ENCODE measurements around the gene ATP1B1. TPM values are rescaled to one million over a fixed set of nuclear protein-coding genes. Genes with fewer than 3 reads are reported as not detected.

ATP1B1 gene
- total and polyA plus RNA-seq, 9 donors = 8.3 to 26.6 (median 21.3) TPM

DNA sequence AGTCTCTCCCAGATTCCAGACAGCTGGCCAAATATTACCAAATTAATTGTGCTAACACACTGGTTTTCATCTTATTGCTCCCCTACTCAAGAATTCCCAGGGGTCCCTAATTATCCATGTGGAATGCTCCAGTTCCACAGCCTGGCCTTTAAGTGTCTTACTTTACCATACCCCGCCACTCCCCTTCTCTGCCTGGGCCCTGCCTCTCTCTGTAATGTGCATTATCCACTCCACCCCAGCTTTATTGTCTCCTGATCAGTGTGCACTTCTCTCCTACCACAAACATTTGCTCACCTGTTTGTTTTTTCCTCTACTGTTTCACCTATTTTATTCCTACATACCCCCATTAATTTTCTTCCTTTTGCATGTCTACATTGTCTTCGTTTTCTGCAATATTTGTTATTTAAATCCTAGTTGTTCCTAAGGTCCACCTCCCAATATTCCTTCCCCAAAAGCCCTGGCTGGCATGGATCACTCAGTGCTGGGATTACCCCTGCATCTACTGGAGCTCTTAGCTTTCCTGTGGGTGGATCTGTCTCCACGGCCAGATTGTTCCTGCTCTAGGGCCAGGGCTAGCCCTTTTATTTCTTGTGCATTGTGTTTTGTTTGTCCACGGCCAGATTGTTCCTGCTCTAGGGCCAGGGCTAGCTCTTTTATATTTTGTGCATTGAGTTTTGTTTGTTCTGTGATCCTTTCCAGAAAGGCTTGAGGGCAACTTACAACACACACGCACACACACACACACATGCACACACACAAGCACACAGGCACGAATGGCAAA lies 33.4 kb upstream of the ATP1B1 start:
- Histone ChIP-seq H3K9me3 (replicated peaks; ENCODE audit: control insufficient read depth, low read depth, low read length) (no peaks in the 10 kb centered on the region), H3K4me1 (ENCODE audit: control insufficient read depth, insufficient read depth, low read length) (no peaks in the 10 kb centered on the region), H3K27ac (ENCODE audit: low read length) (no peak overlapping the region), H3K36me3 (ENCODE audit: control insufficient read depth, insufficient read depth, low read length) (no peaks in the 10 kb centered on the region), H3K27me3 (ENCODE audit: control insufficient read depth, insufficient read depth, low read length) (no peaks in the 10 kb centered on the region), H3K4me3 (ENCODE audit: low read length) (no peak overlapping the region)
- DNase-seq = no peak
- 71% methylated on average over 2 of the region's 6 CpGs for WGBS (ENCODE audit: insufficient coverage)

DNA sequence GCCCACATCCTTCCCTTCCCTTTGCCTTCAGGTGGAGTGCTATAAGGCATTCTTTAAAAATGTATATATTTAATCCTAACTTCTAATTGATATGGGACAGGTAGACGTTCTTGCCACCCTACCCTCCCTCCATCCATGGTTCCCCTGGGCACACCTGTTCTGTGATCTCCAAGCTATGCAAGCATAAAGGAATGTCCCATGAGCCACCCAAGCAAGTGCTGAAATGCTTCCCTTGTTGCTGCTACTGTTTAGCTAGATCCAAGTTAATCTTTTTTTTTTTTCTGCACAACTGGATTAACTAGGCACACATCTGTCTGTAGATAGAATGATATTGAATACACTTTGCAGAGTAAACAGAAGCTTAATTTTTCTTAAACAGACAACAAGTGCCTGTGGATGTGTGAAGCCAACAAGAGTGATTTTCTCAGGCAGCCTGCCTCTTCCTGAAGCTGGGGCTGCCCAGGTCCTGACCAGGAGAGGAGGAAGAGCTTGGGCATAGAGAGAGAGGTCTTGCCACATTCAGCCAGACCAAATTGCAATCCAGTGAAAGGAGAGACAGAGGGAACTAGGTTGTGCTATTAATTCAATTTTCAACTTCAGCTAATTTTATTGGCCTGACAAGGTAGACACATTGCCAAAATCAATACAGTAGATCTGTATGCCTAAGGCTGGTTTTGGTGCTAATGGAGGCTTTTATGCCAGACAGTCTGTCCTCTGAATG lies 28.2 kb upstream of the ATP1B1 start:
- Histone ChIP-seq H3K4me3 (ENCODE audit: low read length) (no peak overlapping the region), H3K9me3 (replicated peaks; ENCODE audit: control insufficient read depth, low read depth, low read length) (no peaks in the 10 kb centered on the region), H3K27me3 (ENCODE audit: control insufficient read depth, insufficient read depth, low read length) (no peaks in the 10 kb centered on the region), H3K27ac (ENCODE audit: low read length) (no peak overlapping the region), H3K36me3 (ENCODE audit: control insufficient read depth, insufficient read depth, low read length) (no peaks in the 10 kb centered on the region), H3K4me1 (ENCODE audit: control insufficient read depth, insufficient read depth, low read length) (no peaks in the 10 kb centered on the region)
- WGBS (ENCODE audit: insufficient coverage) = no CpG with 5 or more reads among the region's 1 CpG
- DNase-seq = no peak

DNA sequence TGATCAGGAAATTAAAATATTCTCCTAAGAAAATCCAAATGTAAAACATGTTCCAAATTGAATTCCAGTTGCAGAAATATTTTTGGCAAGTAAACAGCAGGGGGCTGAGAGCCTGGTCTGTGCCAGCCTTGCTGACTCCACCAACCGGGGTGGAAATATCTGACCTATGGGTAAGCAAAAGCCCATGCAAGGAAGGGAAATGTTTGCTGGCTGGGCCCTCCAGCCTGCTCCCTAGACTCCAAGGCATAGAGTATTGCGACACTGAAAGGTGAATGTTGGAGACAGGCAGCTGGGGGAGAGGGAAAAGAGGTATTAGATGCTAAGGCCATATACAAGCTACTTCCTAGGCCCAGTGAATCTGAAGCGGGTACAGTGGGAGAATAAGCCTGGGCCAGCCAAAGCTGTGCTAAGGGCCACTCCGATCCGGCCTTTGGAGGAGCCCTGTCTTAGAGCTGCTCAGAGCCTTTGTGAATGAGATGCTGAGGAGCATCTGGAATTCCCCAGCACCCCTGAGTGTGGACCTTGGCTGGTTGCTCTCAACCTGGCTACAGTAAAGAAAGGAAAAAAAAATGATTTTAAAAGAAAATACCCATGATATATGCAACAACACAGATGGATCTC lies 24.9 kb upstream of the ATP1B1 start:
- Histone ChIP-seq H3K4me3 (ENCODE audit: low read length) (no peak overlapping the region), H3K36me3 (ENCODE audit: control insufficient read depth, insufficient read depth, low read length) (no peaks in the 10 kb centered on the region), H3K27ac (ENCODE audit: low read length) (no peak overlapping the region), H3K4me1 (ENCODE audit: control insufficient read depth, insufficient read depth, low read length) (no peaks in the 10 kb centered on the region), H3K27me3 (ENCODE audit: control insufficient read depth, insufficient read depth, low read length) (no peaks in the 10 kb centered on the region), H3K9me3 (replicated peaks; ENCODE audit: control insufficient read depth, low read depth, low read length) (no peaks in the 10 kb centered on the region)
- 42% methylated on average over 2 of the region's 5 CpGs for WGBS (ENCODE audit: insufficient coverage)
- DNase-seq = no peak

DNA sequence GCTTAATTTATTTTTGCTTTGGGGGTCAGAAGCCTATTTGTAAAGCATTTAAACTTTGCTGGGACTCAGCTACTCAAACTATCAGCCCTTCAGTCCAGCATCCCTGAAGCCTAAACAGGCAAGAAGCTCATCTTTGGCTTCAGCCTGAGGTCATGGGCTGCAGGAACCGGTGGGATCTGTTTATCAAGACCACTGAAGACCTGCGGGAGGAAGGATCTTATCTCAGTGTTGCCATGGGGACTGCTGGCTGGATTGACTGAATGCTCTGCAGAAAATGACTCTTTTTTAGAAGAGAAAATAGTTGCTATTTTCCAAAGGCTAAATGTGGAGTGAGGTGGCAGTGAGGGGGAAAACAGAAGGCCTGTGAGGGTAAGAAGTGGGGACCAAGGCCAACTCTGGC lies 20.6 kb upstream of the ATP1B1 start:
- Histone ChIP-seq H3K27ac (ENCODE audit: low read length) (no peak overlapping the region), H3K27me3 (ENCODE audit: control insufficient read depth, insufficient read depth, low read length) (no peaks in the 10 kb centered on the region), H3K4me3 (ENCODE audit: low read length) (no peak overlapping the region), H3K4me1 (ENCODE audit: control insufficient read depth, insufficient read depth, low read length) (no peaks in the 10 kb centered on the region), H3K9me3 (replicated peaks; ENCODE audit: control insufficient read depth, low read depth, low read length) (no peaks in the 10 kb centered on the region), H3K36me3 (ENCODE audit: control insufficient read depth, insufficient read depth, low read length) (no peaks in the 10 kb centered on the region)
- DNase-seq = no peak
- WGBS (ENCODE audit: insufficient coverage) = 53% methylated on average over 2 of the region's 2 CpGs

DNA sequence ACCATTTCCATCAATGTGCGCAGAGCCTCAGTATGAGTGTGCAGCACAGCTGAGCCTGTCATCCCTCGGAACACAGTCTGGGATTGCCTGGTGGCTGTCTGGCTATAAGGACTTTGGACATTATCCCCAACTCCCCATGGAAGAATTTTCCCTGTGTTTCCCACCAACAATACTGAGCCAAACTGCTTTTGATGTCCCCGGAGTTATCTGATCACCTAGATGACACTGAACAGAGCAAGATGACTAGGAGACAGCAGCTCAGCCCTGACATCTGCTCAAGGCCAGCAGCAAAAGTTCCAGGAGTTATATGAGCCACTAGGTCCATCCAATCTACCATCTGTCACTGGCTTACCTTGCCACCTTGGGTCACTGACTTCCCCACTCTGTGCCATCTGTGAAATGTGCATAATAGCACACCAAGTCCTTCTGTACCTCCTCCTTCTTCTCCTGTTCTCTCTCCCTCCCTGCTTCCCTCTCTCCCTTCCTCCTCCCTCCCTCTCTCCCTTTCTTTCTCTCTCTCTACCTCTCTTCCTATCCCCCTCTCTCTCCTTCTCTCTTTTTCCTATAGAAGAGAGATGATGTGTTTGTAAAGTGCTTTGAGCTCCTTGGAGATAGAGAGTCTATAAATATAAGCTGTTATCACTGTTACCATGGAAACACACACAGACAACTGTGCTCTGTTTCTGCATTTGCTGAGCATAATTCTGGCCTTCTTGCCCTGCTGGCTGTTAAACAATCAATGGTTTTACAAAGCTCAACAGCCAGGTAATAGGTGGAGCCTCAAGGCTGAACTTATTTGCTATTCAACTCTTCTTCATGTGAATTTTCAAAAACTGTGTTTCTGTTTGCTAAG lies 19.7 kb upstream of the ATP1B1 start:
- no peak overlapping the region for H3K4me3 ChIP-seq (ENCODE audit: low read length)
- peak; percentile 69 for DNase-seq
- no peaks in the 10 kb centered on the region for H3K27me3 ChIP-seq (ENCODE audit: control insufficient read depth, insufficient read depth, low read length)
- 75% methylated on average over 3 of the region's 3 CpGs for WGBS (ENCODE audit: insufficient coverage)
- no peaks in the 10 kb centered on the region for H3K36me3 ChIP-seq (ENCODE audit: control insufficient read depth, insufficient read depth, low read length)
- H3K4me1 ChIP-seq (ENCODE audit: control insufficient read depth, insufficient read depth, low read length) = no peaks in the 10 kb centered on the region
- H3K9me3 ChIP-seq (replicated peaks; ENCODE audit: control insufficient read depth, low read depth, low read length) = no peaks in the 10 kb centered on the region
- no peak overlapping the region for H3K27ac ChIP-seq (ENCODE audit: low read length)

DNA sequence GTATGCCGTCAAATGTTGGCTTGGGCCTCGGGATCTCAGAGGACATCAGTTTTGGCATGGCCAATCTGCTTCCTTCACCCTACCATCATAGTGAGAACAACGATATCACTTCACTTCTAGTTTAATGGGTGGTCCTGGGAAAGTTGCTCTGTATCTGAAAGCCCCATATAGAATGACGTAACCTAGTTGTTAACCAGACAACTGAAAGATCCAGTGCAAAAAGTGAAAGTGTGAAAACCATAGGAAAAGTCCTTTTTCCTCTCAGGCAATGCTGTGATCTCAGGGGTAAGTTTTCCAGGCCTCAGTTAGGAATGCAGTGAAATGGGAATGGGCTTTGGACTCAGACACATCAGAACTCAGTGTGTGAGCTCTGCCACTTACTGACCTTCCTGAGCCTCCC lies 18.6 kb upstream of the ATP1B1 start:
- 100% methylated on average over 1 of the region's 4 CpGs for whole genome bisulfite sequencing (ENCODE audit: insufficient coverage)
- Histone ChIP-seq H3K9me3 (replicated peaks; ENCODE audit: control insufficient read depth, low read depth, low read length) (no peaks in the 10 kb centered on the region), H3K27ac (ENCODE audit: low read length) (no peak overlapping the region), H3K36me3 (ENCODE audit: control insufficient read depth, insufficient read depth, low read length) (no peaks in the 10 kb centered on the region), H3K27me3 (ENCODE audit: control insufficient read depth, insufficient read depth, low read length) (no peaks in the 10 kb centered on the region), H3K4me1 (ENCODE audit: control insufficient read depth, insufficient read depth, low read length) (no peaks in the 10 kb centered on the region), H3K4me3 (ENCODE audit: low read length) (no peak overlapping the region)
- DNase-seq = no peak

DNA sequence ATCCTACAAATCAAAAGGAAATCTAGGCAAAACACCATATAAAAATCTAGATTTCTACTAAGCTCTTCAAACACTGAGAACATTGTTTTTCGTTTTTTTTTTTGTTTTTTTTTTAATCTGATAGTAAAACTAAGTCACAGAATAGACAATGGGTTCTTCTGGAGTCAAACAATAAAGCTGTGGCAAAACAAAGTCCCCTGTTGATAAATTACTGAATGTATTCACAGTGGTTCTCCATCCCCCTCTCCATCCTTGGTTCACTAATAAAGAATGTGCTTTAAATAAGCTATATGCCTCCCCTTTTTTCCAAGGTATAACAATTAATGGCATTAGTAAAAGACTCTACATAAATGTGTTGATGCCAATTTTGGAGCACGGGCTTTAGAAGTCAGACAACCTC lies 16.7 kb upstream of the ATP1B1 start:
- no peak for DNase-seq
- WGBS (ENCODE audit: insufficient coverage) = no CpG with 5 or more reads among the region's 2 CpGs

DNA sequence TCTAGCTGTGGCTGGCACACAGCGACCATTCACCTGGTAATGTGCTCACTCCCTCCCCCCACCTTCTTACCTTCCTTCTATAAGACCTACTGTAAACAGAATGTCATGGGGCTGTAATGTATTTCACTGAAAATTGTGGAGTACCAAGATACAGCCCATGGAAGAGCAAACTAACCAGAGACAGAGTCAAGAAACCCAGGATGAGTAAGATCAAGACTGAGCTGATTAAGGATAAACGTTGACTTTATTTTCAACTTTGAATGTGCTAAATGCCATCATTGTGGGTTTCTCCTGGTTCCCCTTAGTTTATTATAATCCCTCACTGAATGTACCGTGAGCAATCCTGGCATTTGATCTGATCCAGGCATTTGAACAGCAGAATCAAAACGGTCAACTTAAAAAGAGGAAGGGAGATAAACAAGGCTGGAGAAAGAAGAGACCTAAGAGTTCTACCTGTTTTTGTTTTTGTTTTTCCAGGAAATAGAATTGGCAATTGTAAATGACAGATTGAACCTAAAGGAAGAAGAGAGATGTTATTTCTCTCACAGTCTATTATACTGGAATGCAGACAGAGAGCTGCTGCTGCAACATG lies 16.1 kb upstream of the ATP1B1 start:
- Histone ChIP-seq H3K4me1 (ENCODE audit: control insufficient read depth, insufficient read depth, low read length) (no peaks in the 10 kb centered on the region), H3K27me3 (ENCODE audit: control insufficient read depth, insufficient read depth, low read length) (no peaks in the 10 kb centered on the region), H3K36me3 (ENCODE audit: control insufficient read depth, insufficient read depth, low read length) (no peaks in the 10 kb centered on the region), H3K4me3 (ENCODE audit: low read length) (no peak overlapping the region), H3K9me3 (replicated peaks; ENCODE audit: control insufficient read depth, low read depth, low read length) (no peaks in the 10 kb centered on the region), H3K27ac (ENCODE audit: low read length) (no peak overlapping the region)
- WGBS (ENCODE audit: insufficient coverage) = 56% methylated on average over 1 of the region's 4 CpGs
- no peak for DNase-seq

More for the DNA sequence above, 16.7 kb upstream of the ATP1B1 start:
- H3K4me1 ChIP-seq (ENCODE audit: control insufficient read depth, insufficient read depth, low read length) = no peaks in the 10 kb centered on the region
- no peak overlapping the region for H3K4me3 ChIP-seq (ENCODE audit: low read length)
- no peak overlapping the region for H3K27ac ChIP-seq (ENCODE audit: low read length)
- no peaks in the 10 kb centered on the region for H3K9me3 ChIP-seq (replicated peaks; ENCODE audit: control insufficient read depth, low read depth, low read length)
- no peaks in the 10 kb centered on the region for H3K36me3 ChIP-seq (ENCODE audit: control insufficient read depth, insufficient read depth, low read length)
- no peaks in the 10 kb centered on the region for H3K27me3 ChIP-seq (ENCODE audit: control insufficient read depth, insufficient read depth, low read length)

DNA sequence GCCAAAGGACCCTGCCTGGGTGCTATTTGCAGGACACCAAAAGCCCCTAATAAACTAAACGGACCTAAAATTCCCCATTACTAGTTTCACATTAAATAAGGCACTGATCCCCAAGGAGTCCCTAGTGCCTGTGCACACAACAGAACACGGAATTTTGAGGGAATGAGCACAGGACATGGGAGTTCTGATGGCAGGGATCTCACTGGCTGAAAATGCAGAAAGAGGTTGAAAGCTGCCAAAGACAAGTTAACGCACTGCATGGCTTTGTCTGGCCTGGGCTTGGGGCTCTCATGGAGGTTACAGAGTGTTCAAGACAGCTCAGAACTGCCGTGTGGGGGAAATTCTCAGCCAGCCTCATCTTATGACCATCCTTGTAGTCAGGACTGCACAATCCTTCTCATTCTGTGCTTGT lies 15.6 kb upstream of the ATP1B1 start:
- DNase-seq = no peak

More for the DNA sequence above, 15.6 kb upstream of the ATP1B1 start:
- Histone ChIP-seq H3K4me1 (ENCODE audit: control insufficient read depth, insufficient read depth, low read length) (no peaks in the 10 kb centered on the region), H3K36me3 (ENCODE audit: control insufficient read depth, insufficient read depth, low read length) (no peaks in the 10 kb centered on the region), H3K9me3 (replicated peaks; ENCODE audit: control insufficient read depth, low read depth, low read length) (no peaks in the 10 kb centered on the region), H3K27me3 (ENCODE audit: control insufficient read depth, insufficient read depth, low read length) (no peaks in the 10 kb centered on the region), H3K27ac (ENCODE audit: low read length) (no peak overlapping the region), H3K4me3 (ENCODE audit: low read length) (no peak overlapping the region)
- WGBS (ENCODE audit: insufficient coverage) = 55% methylated on average over 2 of the region's 4 CpGs
